Non-pigmented ciliary epithelial cell (primary cell): ENCODE measurements around the gene CSPG4.
"Not testable (repeated sequence)": the region's sequence is repeated elsewhere in the genome, so short reads cannot be mapped to it uniquely, and the experiment has no call there.

ENCODE experiments used
- DNase-seq: peaks from one replicate; pipeline ENCODE4 v3.0.0-alpha.2; 2010; ENCODE audit warnings: low read depth

Gene CSPG4, protein sequence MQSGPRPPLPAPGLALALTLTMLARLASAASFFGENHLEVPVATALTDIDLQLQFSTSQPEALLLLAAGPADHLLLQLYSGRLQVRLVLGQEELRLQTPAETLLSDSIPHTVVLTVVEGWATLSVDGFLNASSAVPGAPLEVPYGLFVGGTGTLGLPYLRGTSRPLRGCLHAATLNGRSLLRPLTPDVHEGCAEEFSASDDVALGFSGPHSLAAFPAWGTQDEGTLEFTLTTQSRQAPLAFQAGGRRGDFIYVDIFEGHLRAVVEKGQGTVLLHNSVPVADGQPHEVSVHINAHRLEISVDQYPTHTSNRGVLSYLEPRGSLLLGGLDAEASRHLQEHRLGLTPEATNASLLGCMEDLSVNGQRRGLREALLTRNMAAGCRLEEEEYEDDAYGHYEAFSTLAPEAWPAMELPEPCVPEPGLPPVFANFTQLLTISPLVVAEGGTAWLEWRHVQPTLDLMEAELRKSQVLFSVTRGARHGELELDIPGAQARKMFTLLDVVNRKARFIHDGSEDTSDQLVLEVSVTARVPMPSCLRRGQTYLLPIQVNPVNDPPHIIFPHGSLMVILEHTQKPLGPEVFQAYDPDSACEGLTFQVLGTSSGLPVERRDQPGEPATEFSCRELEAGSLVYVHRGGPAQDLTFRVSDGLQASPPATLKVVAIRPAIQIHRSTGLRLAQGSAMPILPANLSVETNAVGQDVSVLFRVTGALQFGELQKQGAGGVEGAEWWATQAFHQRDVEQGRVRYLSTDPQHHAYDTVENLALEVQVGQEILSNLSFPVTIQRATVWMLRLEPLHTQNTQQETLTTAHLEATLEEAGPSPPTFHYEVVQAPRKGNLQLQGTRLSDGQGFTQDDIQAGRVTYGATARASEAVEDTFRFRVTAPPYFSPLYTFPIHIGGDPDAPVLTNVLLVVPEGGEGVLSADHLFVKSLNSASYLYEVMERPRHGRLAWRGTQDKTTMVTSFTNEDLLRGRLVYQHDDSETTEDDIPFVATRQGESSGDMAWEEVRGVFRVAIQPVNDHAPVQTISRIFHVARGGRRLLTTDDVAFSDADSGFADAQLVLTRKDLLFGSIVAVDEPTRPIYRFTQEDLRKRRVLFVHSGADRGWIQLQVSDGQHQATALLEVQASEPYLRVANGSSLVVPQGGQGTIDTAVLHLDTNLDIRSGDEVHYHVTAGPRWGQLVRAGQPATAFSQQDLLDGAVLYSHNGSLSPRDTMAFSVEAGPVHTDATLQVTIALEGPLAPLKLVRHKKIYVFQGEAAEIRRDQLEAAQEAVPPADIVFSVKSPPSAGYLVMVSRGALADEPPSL (N-terminal part only)

DNA sequence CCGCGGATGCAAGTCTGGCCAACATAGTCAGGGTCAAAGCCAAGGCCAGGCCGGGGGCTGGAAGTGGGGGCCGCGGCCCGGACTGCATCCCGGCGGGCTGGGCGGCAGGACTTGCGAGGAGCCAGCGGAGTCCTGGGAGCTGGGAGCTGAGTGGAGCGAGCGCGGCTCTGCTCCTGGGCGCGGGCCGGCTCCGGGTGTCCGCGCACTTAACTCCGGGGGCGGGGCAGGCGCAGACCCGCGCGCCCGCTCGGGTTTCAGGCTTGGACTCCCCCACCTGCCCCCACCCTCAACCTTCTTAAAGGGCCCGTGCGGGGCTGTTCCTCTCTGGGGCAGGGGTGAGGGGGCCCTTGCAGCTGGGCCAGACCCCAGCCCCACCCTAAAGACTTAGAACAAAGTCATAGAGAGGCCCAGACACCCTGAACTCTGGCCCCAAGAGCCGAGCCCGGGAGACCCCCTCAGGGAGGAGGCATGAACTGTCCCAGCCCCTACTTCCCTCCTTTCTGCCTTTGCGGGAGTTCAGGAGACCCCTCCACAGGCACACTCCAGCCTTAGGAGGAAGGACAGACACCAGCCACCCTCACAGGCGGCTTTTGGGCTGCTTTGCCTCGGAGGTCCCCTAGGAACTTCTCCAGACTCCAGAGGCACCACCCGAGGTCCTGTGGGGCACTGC lies at the start of gene CSPG4:
TSS of gene CSPG4 (minus strand) at position 181 of the 670 bp plus-strand sequence. CDS start at position 88, 93 bp downstream.
- DNase-seq = no peak

DNA sequence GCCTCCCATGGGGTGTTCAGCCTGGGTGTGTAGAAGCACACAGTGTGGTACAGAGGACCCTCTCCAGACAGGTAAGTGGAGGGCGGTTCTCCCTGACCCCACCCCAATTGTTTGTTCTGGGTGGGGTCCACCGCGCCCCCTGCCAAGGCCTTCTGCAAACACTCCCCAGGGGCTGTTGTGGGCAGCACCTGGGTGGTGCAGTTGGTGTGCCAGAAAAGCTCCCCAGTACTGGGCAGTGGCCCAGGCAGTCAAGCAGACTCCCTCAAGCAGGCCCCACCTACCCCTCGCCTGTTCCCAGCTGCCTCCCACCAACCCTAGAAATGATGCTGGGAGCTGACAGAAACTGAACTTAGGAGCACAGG lies 49.7 kb upstream of the CSPG4 start:
- DNase-seq = not testable (repeated sequence)

DNA sequence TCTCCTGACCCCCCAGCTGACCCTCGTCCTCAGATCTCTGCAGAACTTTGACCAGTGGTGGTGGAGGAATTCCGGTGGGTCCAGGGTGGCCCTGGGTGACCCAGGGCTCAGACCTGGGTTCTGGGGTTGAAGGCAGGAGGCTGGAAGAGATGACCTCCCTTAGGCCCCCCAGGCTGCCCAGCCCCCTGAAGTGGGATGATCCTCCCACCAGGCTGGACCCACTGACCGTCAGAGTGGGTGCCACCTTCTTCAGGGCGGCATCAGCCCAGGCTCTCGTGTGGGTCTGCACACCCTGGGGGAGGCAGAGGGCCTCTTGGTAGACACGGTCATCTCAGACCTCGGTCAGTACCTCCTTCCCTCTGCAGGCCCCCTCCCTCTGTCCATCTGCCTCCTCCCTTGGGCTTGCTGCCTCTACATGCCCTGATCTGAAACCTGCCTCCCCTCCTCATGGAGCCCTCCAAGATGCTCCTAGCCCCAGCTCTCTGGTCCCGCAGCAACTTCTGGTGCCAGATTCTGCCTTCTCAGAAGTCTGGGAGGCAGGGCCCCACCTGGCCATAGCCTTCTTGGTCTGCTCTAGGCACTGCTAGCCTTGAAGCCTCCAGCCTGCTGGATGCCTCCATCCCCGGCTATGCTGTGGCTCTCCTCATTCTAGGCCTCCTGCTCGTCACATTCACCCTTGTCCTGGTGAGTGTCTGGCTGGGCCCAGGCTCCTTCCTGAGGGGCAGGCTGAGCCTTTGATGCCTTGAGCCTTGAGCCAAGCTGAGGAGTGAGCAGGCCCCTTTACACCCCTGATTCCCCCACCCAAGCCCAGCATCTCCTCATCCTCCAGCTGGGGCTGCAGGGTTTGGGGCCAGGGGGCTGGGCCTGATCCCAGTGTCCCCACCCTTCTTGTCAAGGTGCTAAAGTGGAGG lies 49.1 kb upstream of the CSPG4 start:
- no peak for DNase-seq

DNA sequence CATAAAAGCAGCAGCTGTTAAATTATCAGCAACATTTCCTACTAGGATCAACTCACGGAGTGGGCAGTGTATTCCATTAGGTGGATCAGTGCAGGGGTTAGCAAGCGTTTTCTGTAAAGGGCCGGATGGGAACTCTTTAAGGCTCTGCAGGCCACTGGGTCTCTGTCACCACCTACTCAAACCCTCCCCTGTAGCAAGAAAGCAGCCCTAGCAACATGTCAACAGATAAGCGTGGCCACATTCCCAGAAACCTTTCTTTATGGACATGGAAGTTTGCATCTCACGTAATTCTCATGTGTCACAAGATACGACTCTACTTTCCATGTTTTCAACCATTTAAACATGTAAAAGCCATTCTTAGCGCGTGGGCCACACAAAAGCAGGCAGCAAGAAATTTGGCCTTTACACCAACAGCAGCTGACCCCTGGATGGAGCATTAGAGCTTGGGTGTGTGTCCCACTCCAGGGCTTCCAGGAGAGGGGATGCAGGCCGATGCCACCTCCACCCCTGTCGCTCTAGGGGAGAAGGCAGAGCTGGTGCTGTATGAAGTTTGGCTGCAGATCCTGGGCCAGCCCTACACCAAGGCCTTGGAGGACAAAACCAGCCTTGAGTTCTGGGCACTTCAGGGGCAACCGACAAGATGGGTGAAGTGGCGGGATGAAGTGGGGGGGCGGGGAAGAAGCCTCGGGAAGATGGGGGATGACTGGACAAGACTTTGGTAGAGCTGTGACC lies 48.2 kb upstream of the CSPG4 start:
- DNase-seq = no peak

DNA sequence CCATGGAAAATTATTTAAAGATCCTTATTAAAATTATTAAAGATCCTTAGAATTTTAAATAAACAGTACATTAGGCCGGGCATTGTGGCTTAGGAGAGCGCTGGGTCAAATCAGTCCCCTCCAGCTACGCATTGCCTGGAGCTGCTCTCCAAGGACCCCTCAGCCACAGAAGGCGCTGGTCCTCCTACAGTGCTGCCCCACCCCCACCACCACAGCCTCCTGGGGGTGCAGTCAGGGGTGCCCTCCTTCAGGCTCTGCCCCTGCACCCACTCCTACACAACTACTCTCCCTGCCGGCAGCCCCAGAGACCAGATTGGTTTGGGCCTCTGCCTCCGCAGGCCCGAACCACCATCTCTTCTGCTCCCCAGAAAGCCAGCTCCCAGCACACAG lies 47.5 kb upstream of the CSPG4 start:
- not testable (repeated sequence) for DNase-seq

DNA sequence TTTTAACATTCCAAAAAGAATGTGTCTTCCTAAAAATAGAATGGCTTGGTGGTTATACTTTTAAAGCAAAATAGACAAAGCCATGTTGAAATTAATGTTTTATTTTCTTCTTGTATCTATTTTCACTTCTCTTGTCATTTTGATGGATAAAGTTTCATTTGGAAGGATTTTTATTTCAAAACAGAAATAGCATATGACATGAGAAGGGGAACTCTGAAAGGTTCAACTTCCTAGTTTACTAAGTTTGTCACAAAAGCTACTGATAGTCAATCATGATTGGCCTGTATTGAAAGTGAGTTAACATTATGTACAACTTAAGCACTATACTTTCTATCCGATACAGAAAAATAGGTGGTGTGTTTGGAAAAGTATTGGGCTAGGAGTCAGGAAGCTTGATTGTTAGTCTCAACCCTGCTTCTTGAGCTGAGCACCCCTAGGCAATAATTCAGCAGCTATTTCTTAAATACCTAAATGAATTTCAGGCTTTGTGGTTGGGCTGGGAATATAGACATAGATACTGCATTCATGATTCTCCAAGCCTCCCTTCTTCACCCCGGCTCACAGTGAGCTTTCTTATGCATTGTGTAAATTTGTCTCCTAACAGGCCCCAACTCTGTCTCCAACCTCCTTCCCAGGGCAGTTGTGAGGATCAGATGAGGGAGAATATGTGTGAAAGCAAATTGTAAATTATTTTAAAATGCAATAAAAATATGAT lies 46.9 kb upstream of the CSPG4 start:
- DNase-seq = no peak

DNA sequence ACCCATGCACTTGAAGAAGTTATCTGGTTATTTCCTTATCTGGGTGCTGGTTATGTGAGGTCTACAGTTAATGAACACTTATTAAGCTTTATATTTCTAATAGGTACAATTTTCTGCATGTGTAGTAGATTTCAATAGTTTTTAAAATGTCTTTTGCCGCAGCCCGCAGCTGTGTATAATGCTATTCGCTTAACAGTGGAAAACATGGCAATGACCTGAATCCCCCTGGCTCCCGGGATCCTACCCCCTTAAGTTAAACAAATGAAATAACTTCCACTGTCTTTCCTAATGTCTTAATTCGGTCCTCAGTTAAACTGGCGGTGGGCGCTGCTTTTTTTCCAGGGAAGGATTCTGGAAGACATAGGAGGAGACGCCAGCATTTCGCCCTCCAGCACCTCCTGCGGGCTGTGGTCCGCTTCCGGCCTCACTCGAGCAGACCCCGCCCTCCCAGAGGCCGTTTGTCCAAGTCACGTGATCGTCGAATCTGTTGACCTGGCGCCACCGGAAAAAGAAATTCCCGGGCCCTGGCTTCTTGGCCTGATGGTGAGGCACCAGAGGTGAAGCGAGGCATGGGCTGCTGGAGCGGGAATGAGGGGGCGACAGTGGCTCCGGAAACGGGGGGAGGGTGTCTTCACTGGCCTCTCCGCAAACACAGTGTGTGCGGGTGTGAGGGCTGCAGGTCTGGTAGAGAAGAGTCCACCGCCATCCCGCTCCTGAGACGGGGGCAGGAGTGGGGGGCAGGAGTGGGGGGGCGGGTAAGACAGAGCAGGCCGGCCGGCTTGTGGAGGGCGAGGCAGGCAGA lies 45.6 kb upstream of the CSPG4 start:
- no peak for DNase-seq

DNA sequence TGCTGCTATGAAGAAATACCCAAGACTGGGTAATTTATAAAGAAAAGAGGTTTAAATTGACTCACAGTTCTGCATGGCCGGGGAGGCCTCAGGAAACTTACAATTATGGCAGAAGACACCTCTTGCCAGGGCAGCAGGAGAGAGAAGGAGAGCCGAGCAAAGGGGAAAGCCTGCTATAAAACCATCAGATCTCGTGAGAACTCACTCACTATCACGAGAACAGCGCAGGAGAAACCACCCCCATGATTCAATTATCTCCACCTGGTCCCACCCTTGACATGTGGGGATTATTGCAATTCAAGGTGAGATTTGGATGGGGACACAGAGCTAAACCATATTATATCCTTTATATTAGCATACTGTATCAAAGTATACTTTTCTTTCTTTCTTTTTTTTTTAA lies 42.2 kb upstream of the CSPG4 start:
- not testable (repeated sequence) for DNase-seq

DNA sequence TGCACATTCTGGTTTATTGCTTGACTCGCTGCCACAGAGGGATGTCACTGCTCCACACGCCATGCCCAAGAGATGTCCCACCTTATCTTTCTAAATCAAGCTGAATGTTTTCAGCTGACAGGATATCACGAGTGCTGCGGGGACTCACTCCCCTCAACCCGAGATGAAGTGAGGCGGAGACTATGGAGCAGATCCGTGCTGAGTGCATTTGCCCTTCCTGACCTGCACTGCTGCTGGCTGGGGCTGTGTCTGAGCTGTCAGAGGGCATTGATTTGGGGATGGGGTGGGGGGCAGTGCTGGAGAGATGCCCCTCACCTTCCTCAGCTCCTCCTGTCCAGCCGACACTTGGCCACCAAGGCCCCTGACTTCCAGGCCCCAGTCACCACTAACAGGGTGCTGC lies 40.5 kb upstream of the CSPG4 start:
- DNase-seq = no peak

DNA sequence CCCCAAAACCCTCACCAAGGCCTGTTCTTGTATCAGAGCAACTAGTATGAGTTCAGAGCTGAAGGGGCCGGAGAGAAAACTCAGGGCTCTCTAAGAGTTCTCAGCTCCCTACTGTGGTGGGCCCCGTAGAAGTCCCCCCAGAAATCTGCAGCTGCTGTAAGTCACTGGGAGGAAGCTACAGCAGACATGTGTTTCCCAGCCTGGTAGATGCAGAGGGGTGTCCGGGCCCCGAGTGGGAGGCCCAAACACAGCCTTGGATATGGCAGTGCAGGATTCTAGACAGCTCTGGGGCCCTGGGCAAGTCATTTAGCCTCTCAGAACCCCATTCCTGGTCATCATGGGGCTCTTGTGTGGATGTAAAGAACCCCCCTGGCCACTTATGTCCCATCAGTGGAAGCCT lies 39.2 kb upstream of the CSPG4 start:
- DNase-seq = no peak

DNA sequence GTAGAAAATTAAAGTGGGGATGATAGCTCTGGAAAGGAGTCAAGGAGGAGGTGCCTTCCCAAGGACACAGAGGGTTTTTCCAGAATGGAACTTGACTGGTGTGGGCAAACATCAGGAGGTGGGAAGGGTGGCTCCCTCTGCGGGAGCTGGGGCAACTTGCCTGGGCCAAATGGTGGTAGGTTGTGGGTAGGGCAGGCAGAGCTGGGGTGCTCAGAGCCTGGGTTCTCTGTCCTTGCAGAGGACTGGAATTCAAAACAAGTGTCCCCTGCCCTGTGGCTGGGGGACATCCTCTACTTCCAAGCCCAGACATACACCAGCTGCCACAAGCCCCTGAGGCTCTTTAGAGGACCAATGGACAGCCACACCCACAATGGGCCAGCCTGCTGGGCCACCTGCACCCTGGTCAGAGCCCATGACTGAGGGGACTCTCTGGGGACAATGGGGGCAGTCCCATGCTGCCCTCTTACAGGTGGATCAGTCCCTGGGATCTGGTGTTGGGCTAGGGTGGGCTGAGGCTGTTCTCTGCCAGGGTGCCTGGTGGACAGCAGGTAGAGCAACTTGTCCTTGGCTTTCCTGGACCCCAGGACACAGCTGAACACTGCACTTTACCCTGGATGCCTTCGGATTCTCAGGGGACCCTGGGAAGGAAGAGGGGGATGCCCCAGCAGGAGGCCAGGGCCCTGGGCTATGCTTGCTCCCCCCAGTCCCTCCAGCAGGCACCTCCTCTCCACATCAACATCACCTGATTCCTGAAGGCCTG lies 38.6 kb upstream of the CSPG4 start:
- no peak for DNase-seq

DNA sequence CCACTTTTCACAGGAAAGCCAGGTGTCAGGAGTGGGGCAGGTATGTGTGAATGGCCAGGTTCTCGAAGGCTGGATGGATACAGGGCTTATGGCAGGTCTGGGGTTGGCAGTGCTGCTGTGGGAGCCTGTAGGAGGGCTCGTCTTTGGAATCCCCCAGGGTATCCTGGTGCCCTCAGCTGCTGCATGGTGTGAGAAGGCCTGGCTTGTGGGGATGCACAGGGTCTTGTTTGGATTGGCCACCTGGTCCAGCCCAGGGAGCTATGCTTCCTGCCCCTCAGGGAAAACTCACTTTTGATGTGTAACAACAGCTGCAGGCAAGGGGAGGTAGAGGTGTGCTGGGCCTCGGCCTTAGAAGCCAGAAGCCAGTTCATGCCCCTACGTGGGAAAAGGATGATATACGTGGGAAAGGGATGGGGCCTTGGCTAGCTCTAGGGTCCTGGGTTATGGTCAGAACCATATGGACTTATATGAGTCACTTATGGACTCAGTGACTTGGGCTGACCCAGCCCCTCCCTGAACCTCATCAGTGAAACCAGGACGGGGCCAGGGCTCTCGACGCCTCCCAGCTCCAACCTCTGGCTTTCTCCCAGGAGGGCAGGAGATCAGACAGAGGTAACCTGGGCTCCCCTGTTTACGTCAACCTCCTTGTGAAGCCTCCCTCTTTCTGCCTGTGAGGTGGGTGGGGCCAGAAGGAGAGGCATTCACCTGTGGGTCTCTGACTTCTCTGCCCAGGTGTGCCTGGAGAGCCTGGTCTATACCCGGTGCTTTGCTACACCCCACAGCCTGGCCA lies 37.8 kb upstream of the CSPG4 start:
- no peak for DNase-seq

DNA sequence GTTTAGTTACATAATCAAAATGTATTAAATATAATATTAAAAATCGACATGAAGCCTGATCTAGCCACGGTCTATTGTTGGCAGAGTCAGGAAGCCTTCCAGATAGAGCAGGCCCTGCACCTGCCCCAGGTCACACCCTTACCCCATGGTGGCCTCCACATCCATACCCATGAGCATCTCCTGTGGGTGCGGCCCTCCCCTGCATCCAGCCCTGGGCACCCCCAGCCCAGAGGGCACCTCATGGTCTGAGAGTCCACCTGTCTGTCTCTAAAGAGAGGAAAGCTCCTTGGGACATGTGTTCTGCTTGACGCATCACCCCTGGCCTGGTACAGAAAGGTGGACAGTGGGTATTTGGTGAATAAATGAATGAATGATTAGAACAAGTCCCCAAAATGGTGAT lies 37.2 kb upstream of the CSPG4 start:
- no peak for DNase-seq

DNA sequence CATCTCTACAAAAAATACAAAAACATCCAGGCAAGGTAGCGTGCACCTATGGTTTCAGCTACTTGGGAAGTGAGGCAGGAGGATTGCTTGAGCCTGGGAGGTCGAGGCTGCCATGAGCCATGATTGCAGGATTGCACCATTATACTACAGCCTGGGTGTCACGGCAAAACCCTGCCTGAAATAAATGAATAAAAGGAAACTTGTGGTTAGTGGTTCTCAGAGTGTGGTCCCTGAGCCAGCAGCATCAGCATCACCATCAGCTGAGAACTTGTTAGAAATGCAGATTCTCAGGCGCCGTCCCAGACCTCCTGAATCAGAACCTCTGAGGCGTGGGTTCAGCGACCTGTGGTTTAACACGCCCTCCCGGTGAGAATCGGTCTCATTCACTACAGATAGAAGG lies 36.2 kb upstream of the CSPG4 start:
- not testable (repeated sequence) for DNase-seq

DNA sequence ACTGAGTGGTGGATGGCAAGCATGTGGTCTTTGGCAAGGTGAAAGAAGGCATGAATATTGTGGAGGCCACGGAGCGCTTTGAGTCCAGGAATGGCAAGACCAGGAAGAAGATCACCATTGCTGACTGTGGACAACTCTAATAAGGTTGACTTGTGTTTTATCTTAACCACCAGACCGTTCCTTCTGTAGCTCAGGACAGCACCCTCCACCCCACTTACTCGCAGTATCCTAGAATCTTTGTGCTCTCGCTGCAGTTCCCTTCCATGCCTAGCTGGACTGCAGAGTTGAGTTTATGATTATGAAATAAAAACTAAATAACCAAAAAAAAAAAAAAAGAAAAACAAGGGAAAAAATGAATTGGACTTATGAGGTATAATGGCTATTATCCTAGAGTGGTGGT lies 34.5 kb upstream of the CSPG4 start:
- not testable (repeated sequence) for DNase-seq

DNA sequence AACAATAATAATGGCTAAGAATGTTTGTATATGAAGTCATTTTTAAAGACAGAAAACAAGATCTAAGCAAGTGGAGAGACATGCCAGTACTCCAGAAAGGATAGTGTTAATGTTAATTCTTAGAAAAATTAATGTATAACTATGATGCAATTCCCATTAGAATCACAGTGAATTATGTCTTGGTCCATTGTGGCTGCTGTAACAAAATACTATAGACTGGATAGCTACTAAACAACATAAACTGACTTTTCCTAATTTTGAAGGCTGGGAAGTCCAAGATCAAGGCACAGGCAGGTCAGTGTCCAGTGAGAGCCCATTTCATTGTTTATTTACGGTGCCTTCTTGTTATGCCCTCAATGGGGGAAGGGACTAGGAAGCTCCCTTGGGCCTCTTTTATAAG lies 32.7 kb upstream of the CSPG4 start:
- no peak for DNase-seq

DNA sequence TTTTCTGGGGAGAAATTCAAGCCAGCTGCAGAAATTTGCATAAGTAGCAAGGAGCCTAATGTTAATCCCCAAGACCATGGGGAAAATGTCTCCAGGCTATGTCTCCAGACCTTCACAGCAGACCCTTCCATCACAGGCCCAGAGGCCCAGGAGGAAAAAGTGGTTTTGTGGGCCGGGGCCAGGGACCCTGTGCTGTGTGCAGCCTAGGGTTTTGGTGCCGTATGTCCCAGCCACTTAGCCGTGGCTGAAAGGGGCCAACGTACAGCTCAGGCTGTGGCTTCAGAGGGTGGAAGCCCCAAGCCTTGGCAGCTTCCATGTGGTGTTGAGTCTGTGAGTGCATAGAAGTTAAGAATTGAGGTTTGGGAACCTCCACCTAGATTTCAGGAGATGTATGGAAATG lies 29.7 kb upstream of the CSPG4 start:
- DNase-seq = not testable (repeated sequence)
